K562 (cell line): ENCODE data around the gene KPTN. TPM values are rescaled to one million over a fixed set of nuclear protein-coding genes. Genes with fewer than 3 reads are reported as not detected.

Source experiments
- AFF4 ChIP-seq: sonication (generic); formaldehyde crosslinking; IDR thresholded peaks from 2 replicates; pipeline ENCODE4 v1.8.0; 2023; ENCODE audit warnings: mild to moderate bottlenecking, missing genetic modification reagents
- CHD1 ChIP-seq: fragments of 200-600 bp; sonication (generic); IDR thresholded peaks from one replicate; pipeline ENCODE4 v1.6.1; 2012; ENCODE audit warnings: mild to moderate bottlenecking, moderate library complexity, low read length, inconsistent platforms
- E4F1 ChIP-seq: fragments of 250-450 bp; sonication (Bioruptor Pico); IDR thresholded peaks from 2 replicates; pipeline ENCODE4 v1.5.0; 2021; ENCODE audit warnings: mild to moderate bottlenecking, borderline replicate concordance
- ESRRB ChIP-seq: fragments of 250-450 bp; sonication (Bioruptor Pico); IDR thresholded peaks from 2 replicates; pipeline ENCODE4 v1.5.0; 2020; ENCODE audit warnings: mild to moderate bottlenecking, moderate library complexity, borderline replicate concordance
- FIP1L1 ChIP-seq: fragments of 200-400 bp; formaldehyde crosslinking; IDR thresholded peaks from 2 replicates; pipeline ENCODE4 v1.6.1; 2018; ENCODE audit warnings: mild to moderate bottlenecking, low read depth, low read length; ENCODE audit not compliant: poor library complexity, severe bottlenecking
- GTF2A2 ChIP-seq: IDR thresholded peaks from 2 replicates; pipeline ENCODE4 v1.6.1; 2016; ENCODE audit warnings: mild to moderate bottlenecking, missing genetic modification characterization, missing compliant biosample characterization
- HMGN3 ChIP-seq: IDR thresholded peaks from 2 replicates; pipeline ENCODE4 v1.6.1; 2011; ENCODE audit warnings: borderline replicate concordance, low read depth, mild to moderate bottlenecking, mixed read lengths, low read length; ENCODE audit not compliant: insufficient read length; ENCODE audit errors: extremely low read depth
- LEF1 ChIP-seq: fragments of 450-650 bp; IDR thresholded peaks from 2 replicates; pipeline ENCODE4 v1.6.1; 2016; ENCODE audit warnings: mild to moderate bottlenecking
- NUFIP1 ChIP-seq: fragments of 450-650 bp; IDR thresholded peaks from 2 replicates; pipeline ENCODE4 v1.6.1; 2018; ENCODE audit not compliant: partially characterized antibody
- PHF8 ChIP-seq: fragments of 200-600 bp; sonication (generic); IDR thresholded peaks from 2 replicates; pipeline ENCODE4 v1.6.1; 2012; ENCODE audit warnings: mixed run types, mild to moderate bottlenecking, inconsistent platforms, low read length, moderate library complexity, borderline replicate concordance
- POU5F1 ChIP-seq: fragments of 150-350 bp; IDR thresholded peaks from 2 replicates; pipeline ENCODE4 v1.6.1; 2014; ENCODE audit warnings: borderline replicate concordance, low read length, low read depth, mild to moderate bottlenecking; ENCODE audit not compliant: partially characterized antibody
- PURB ChIP-seq: sonication (generic); formaldehyde crosslinking; IDR thresholded peaks from 2 replicates; pipeline ENCODE4 v1.9.0; 2021; ENCODE audit warnings: low read depth, mild to moderate bottlenecking, missing genetic modification reagents
- ZC3H11A ChIP-seq: IDR thresholded peaks from 2 replicates; pipeline ENCODE4 v1.6.1; 2012; ENCODE audit warnings: low read depth, low read length, improper control_type of control experiment
- ZKSCAN8 ChIP-seq: fragments of 200-800 bp; sonication (Bioruptor generic); IDR thresholded peaks from 2 replicates; pipeline ENCODE4 v1.6.1; 2016; ENCODE audit warnings: missing genetic modification characterization, missing compliant biosample characterization
- ZNF232 ChIP-seq: sonication (generic); formaldehyde crosslinking; IDR thresholded peaks from 2 replicates; pipeline ENCODE4 v1.8.0; 2022; ENCODE audit warnings: mild to moderate bottlenecking, missing genetic modification reagents
- ZNF354B ChIP-seq: fragments of 250-450 bp; sonication (Bioruptor Pico); IDR thresholded peaks from 2 replicates; pipeline ENCODE4 v1.4.0; 2020
- ZNF668 ChIP-seq: fragments of 250-450 bp; sonication (Bioruptor Pico); IDR thresholded peaks from 2 replicates; pipeline ENCODE4 v1.8.0; 2022; ENCODE audit warnings: mild to moderate bottlenecking, inconsistent platforms
- ZNF766 ChIP-seq: fragments of 200-800 bp; sonication (Bioruptor generic); conservative IDR thresholded peaks from 2 replicates; pipeline ENCODE4 v1.6.1; 2016; ENCODE audit warnings: missing genetic modification characterization, missing compliant biosample characterization
- ZNF780A ChIP-seq: fragments of 250-450 bp; sonication (Bioruptor Pico); IDR thresholded peaks from 2 replicates; pipeline ENCODE4 v1.5.0; 2021; ENCODE audit warnings: mild to moderate bottlenecking
- polyA plus RNA-seq, 8 experiments: library from polyadenylated mRNA; depleted of rRNA in 4 of 8; stranded (reverse) in 5 of 8; unstranded in 3 of 8; fragments of >200 nt; fragmentation: Nextera tagmentation in 2 of 8; fragmentation: Illumina TruSeq in 1 of 8; extraction: Ambion mirVana in 2 of 8; extraction: Trizol in 1 of 8; gene quantifications; 2 replicates each; pipeline versions ENCODE4 v1.2.1 to v1.2.3, GENCODE V29; 2011 to 2014; ENCODE audit warnings: inconsistent platforms in 1 of 8, missing spikeins in 1 of 8
- total RNA-seq, 7 experiments: library from RNA; depleted of rRNA in 6 of 7; stranded (reverse); fragments of >200 nt in 6 of 7; fragmentation: Illumina TruSeq in 2 of 7; extraction: Trizol in 2 of 7; gene quantifications; 2 replicates each; pipeline versions ENCODE4 v1.2.1 to v1.2.3, GENCODE V29; 2011 to 2021; ENCODE audit warnings: low replicate concordance in 1 of 7
- TF ChIP-seq, protein P1 (sequence below): sonication (generic); formaldehyde crosslinking; IDR thresholded peaks from 2 replicates; pipeline ENCODE4 v1.8.0; 2023; ENCODE audit warnings: mild to moderate bottlenecking, missing genetic modification reagents

KPTN gene
- total and polyA plus RNA-seq, 9 of the 15 experiments (the other 6 are each of a cell fraction or from before 2014, with no cell fraction given) = 0.56 to 18.2 (median 8.5) TPM

DNA sequence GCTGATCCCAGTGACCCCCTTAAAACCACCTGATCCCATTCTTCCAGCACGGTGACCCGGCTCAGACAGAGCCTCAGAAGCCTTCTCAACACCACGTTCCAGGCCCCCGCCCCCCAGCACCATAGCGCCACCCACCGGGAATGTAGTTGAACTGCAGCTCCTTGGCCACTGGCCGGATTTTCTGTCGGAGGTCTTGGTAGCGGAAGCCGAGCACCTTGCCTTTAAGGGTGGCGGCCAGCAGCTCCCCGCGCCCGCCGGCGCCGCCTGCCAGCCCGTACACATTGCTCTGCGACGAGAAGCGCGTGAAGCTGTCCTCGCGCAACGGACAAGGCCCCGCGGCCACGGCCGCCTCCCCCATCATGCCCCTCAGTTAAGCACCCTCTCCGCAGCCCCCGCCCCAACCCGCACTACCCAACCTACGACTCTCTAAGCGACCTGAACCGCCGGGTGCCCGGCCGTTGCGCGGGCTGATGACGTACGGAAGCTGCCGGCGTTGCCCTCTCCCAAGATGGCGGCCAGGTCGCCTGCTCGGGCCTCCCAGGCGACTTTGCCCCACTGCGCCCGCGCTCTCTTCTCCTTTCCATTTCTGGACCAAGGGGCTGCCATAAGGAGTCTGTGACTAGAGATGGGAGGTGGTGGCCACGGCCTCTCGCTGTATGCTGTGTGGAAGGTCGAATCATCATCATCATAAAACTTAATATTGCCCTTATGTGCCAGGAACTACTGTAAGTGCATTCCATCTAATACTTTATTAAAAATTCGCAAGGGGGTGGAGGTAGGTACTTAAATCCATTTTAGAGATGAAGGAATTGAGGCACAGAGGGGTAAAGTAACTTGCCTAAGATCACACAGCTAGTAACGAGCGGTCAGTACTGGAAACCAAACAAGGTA is at the start of gene KPTN (continued):
- TF ChIP-seq PHF8 (peak; percentile 93), LEF1 (no peak), HMGN3 (peak; percentile 85), CHD1 (no peak), ZNF780A (CRISPR knock-in tag) (no peak), FIP1L1 (peak; percentile 71), GTF2A2 (tag) (no peak), E4F1 (CRISPR knock-in tag) (no peak), POU5F1 (no peak), PURB (CRISPR knock-in tag) (no peak), ZNF354B (CRISPR knock-in tag) (no peak), NUFIP1 (no peak), ESRRB (CRISPR knock-in tag) (no peak), ZNF232 (CRISPR knock-in tag) (no peak), ZC3H11A (no peak; the same call in 1 of the 2 replicates), ZNF668 (CRISPR knock-in tag) (no peak), ZNF766 (CRISPR knock-in tag) (no peak), ZKSCAN8 (CRISPR knock-in tag) (no peak), AFF4 (no peak)
- TF ChIP-seq, protein P1, sequence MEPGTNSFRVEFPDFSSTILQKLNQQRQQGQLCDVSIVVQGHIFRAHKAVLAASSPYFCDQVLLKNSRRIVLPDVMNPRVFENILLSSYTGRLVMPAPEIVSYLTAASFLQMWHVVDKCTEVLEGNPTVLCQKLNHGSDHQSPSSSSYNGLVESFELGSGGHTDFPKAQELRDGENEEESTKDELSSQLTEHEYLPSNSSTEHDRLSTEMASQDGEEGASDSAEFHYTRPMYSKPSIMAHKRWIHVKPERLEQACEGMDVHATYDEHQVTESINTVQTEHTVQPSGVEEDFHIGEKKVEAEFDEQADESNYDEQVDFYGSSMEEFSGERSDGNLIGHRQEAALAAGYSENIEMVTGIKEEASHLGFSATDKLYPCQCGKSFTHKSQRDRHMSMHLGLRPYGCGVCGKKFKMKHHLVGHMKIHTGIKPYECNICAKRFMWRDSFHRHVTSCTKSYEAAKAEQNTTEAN (CRISPR knock-in tag) = no peak
